Measurements from ENCODE around the gene B4GALT6. TPM values are rescaled to one million over a fixed set of nuclear protein-coding genes. Genes with fewer than 3 reads are reported as not detected.

B4GALT6 gene
- polyA plus RNA-seq, 1 donor from 2014 or later = 19.4 TPM

GRCh38 chr18:31596081-31596872 is 88.1 kb downstream of the B4GALT6 start:
- H3K27ac ChIP-seq (ENCODE audit: low read length) = no peak overlapping the region
- no peak overlapping the region for H3K9ac ChIP-seq (ENCODE audit: low read length)
- H3F3A ChIP-seq (ENCODE audit: insufficient read depth, low read length, poor library complexity, severe bottlenecking) = no peaks in the 10 kb centered on the region
- H3K4me2 ChIP-seq (ENCODE audit: low read length) = no peak overlapping the region
- no peaks in the 10 kb centered on the region for H3K9me2 ChIP-seq (ENCODE audit: insufficient read depth, low read length)
- no peaks in the 10 kb centered on the region for H4K20me1 ChIP-seq (ENCODE audit: insufficient read depth)
- no peaks in the 10 kb centered on the region for H3K9me3 ChIP-seq (ENCODE audit: low read length)
- no peak overlapping the region for H3K4me3 ChIP-seq (ENCODE audit: low read length)
- H3K36me3 ChIP-seq (ENCODE audit: insufficient read depth, low read length) = no peaks in the 10 kb centered on the region
- TF ChIP-seq REST (IDR thresholded peaks at IDR 0.05; ENCODE audit: borderline replicate concordance) = no peak
- TF ChIP-seq EP300 (conservative IDR thresholded peaks at IDR 0.05; ENCODE audit: poor library complexity, severe bottlenecking) = no peak
- TF ChIP-seq SMC3 (conservative IDR thresholded peaks at IDR 0.05; ENCODE audit: poor library complexity) = no peak
- TF ChIP-seq POLR2AphosphoS5 (IDR thresholded peaks at IDR 0.05) = no peak
- TF ChIP-seq CTCF (IDR thresholded peaks at IDR 0.05; ENCODE audit: poor library complexity, severe bottlenecking) = no peak
- TF ChIP-seq EZH2 (IDR thresholded peaks at IDR 0.05; ENCODE audit: borderline replicate concordance, insufficient read depth, low read length, poor library complexity, severe bottlenecking) = no peak
- no peak overlapping the region for H2AFZ ChIP-seq (ENCODE audit: low read depth, low read length)
- H3K79me2 ChIP-seq (replicated peaks; ENCODE audit: insufficient read depth, low read length) = no peaks in the 10 kb centered on the region
- H3K27me3 ChIP-seq (ENCODE audit: insufficient read depth, low read depth, low read length) = no peaks in the 10 kb centered on the region

- Histone ChIP-seq H3K9ac (ENCODE audit: low read length) (no peak overlapping the region), H3K4me2 (ENCODE audit: low read length) (no peak overlapping the region)
Measured at GRCh38 chr18:31595121-31595771, 89.1 kb downstream of the B4GALT6 start.

More at GRCh38 chr18:31595121-31595771, 89.1 kb downstream of the B4GALT6 start:
- H3K27ac ChIP-seq (ENCODE audit: low read length) = no peak overlapping the region
- H3K9me3 ChIP-seq (ENCODE audit: low read length) = no peaks in the 10 kb centered on the region
- TF ChIP-seq EZH2 (IDR thresholded peaks at IDR 0.05; ENCODE audit: borderline replicate concordance, insufficient read depth, low read length, poor library complexity, severe bottlenecking) = no peak
- no peak for TF ChIP-seq REST (IDR thresholded peaks at IDR 0.05; ENCODE audit: borderline replicate concordance)
- no peak for TF ChIP-seq POLR2AphosphoS5 (IDR thresholded peaks at IDR 0.05)
- TF ChIP-seq EP300 (conservative IDR thresholded peaks at IDR 0.05; ENCODE audit: poor library complexity, severe bottlenecking) = no peak
- no peaks in the 10 kb centered on the region for H3K79me2 ChIP-seq (replicated peaks; ENCODE audit: insufficient read depth, low read length)
- H2AFZ ChIP-seq (ENCODE audit: low read depth, low read length) = no peak overlapping the region
- H3K36me3 ChIP-seq (ENCODE audit: insufficient read depth, low read length) = no peaks in the 10 kb centered on the region
- H3K9me2 ChIP-seq (ENCODE audit: insufficient read depth, low read length) = no peaks in the 10 kb centered on the region
- H3K27me3 ChIP-seq (ENCODE audit: insufficient read depth, low read depth, low read length) = no peaks in the 10 kb centered on the region
- H3F3A ChIP-seq (ENCODE audit: insufficient read depth, low read length, poor library complexity, severe bottlenecking) = no peaks in the 10 kb centered on the region
- H4K20me1 ChIP-seq (ENCODE audit: insufficient read depth) = no peaks in the 10 kb centered on the region
- H3K4me3 ChIP-seq (ENCODE audit: low read length) = no peak overlapping the region
